ENCODE data around the gene PKIG.

Gene PKIG

GRCh38 chr20:44662261-44662660 lies 79.9 kb downstream of the PKIG start:
- ATAC-seq (no peak), DNase-seq (no peak)

GRCh38 chr20:44664131-44664530 lies 81.8 kb downstream of the PKIG start:
- DNase-seq: no peak
- ATAC-seq: no peak

GRCh38 chr20:44666066-44666465 lies 83.7 kb downstream of the PKIG start:
- DNase-seq (no peak), ATAC-seq (no peak)

Measured in stimulated activated naive CD8-positive, alpha-beta T cell treated with anti-CD3 and anti-CD28 coated beads, Interleukin-15, Interleukin-2, amounts not matched to agents 100 U/mL and 50 U/mL, for 24 hours (primary cell).